ENCODE measurements around the gene TOR1B.
"Not testable (repeated sequence)": the region's sequence is repeated elsewhere in the genome, so short reads cannot be mapped to it uniquely, and the experiment has no call there.

Gene TOR1B

GRCh38 chr9:129802833-129803675 lies at the start of gene TOR1B:
Gene TOR1B (plus strand): TSS chr9:129803184. CDS start chr9:129803213, 29 bp downstream.
- DNase-seq = peak; percentile 73

- no peak for DNase-seq
Measured at GRCh38 chr9:129755151-129755550, 47.8 kb upstream of the TOR1B start.

GRCh38 chr9:129756191-129756590 lies 46.8 kb upstream of the TOR1B start:
- DNase-seq = no peak

GRCh38 chr9:129757045-129757444 lies 45.9 kb upstream of the TOR1B start:
- DNase-seq = no peak

- DNase-seq = no peak
Measured at GRCh38 chr9:129759319-129759718, 43.7 kb upstream of the TOR1B start.

GRCh38 chr9:129759804-129760502 lies 43.0 kb upstream of the TOR1B start:
- no peak for DNase-seq

GRCh38 chr9:129760784-129761183 lies 42.2 kb upstream of the TOR1B start:
- not testable (repeated sequence) for DNase-seq

GRCh38 chr9:129761293-129761900 lies 41.6 kb upstream of the TOR1B start:
- no peak for DNase-seq

- DNase-seq = no peak
Measured at GRCh38 chr9:129761901-129762369, 41.0 kb upstream of the TOR1B start.

GRCh38 chr9:129762370-129762984 lies 40.5 kb upstream of the TOR1B start:
- DNase-seq = not testable (repeated sequence)

- no peak for DNase-seq
Measured at GRCh38 chr9:129762985-129763926, 39.7 kb upstream of the TOR1B start.

GRCh38 chr9:129765764-129766317 lies 37.1 kb upstream of the TOR1B start:
- DNase-seq = no peak

GRCh38 chr9:129768486-129768885 lies 34.5 kb upstream of the TOR1B start:
- no peak for DNase-seq

- DNase-seq = no peak
Measured at GRCh38 chr9:129769669-129770068, 33.3 kb upstream of the TOR1B start.

- no peak for DNase-seq
Measured at GRCh38 chr9:129770741-129771140, 32.2 kb upstream of the TOR1B start.

- no peak for DNase-seq
Measured at GRCh38 chr9:129773262-129774048, 29.5 kb upstream of the TOR1B start.

- DNase-seq = no peak
Measured at GRCh38 chr9:129774791-129775447, 28.1 kb upstream of the TOR1B start.

GRCh38 chr9:129775448-129775798 lies 27.6 kb upstream of the TOR1B start:
- no peak for DNase-seq

GRCh38 chr9:129776096-129776495 lies 26.9 kb upstream of the TOR1B start:
- DNase-seq = not testable (repeated sequence)

GRCh38 chr9:129776566-129776937 lies 26.4 kb upstream of the TOR1B start:
- no peak for DNase-seq
